Hindlimb muscle (tissue), 1 donor: ENCODE results near the gene ZDHHC8. TPM values are rescaled to one million over a fixed set of nuclear protein-coding genes. Genes with fewer than 3 reads are reported as not detected.

Experiments
- DNase-seq: peaks from one replicate; pipeline ENCODE4 v3.0.0-alpha.2; 2013
- polyA plus RNA-seq: library from polyadenylated mRNA; unstranded; fragments of 120-200 nt; gene quantifications from one replicate; pipeline ENCODE4 v1.2.1, GENCODE V29; 2013; ENCODE audit not compliant: insufficient read length

The ZDHHC8 gene
- polyA plus RNA-seq, 1 donor = 48.7 TPM

DNA sequence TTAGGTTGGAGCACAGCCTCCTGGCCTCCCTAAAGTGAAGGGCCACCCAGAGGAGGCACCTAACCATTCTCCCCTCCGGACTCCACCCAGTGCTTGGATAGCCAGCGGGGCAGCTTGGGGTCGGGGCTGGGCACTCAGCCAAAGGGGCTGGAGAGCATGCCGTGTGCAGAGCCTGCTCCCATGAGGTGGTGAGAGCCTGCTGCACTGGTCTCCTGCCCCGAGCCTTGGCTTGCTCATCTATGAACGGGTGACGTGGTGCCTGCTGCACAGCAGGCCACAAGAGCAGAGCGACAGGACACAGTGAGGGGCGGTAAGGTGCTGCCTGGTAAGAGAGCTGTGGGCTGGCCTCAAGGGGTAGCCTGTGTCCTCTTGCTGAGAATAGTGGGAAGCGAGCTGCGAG, 33.3 kb downstream of the ZDHHC8 start:
- no peak for DNase-seq

DNA sequence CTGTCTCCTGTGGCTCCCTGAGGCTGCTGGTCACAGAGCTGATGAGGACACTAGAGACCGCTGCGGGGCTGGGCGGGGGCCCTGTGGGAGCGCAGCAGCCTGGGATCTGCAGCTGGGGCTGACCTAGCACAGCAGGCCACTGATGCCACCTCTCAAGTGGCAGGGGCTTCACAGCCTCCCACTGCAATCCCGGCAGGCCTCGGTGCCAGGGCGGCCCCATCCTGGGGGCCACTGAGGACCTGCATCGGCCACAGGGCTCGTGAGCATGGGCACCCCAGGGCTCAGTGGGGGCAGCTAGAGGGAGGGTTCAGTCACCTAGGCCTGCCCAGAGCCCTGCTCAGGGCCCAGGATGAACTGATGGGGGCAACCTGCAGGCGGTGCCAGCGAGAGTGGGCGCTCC, 33.8 kb downstream of the ZDHHC8 start:
- no peak for DNase-seq

DNA sequence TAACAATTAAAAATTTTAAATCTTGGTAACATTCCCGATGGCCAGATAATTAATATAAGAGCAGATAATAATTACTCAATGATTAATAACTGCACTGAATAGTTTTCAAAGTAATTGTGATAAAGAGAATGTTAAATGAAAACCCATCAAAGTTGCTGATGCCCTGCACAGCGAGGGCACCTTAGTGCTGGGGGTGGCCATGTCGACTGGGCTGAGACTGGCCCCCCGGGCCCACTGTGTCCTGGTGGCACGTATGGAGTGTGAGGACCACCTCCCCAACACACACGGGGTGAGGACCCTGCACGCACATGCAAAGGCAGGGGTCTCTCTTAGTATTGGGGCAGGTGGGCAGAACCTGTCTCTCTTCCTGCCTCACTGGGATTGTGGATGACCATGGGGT, 34.3 kb downstream of the ZDHHC8 start:
- DNase-seq = no peak

DNA sequence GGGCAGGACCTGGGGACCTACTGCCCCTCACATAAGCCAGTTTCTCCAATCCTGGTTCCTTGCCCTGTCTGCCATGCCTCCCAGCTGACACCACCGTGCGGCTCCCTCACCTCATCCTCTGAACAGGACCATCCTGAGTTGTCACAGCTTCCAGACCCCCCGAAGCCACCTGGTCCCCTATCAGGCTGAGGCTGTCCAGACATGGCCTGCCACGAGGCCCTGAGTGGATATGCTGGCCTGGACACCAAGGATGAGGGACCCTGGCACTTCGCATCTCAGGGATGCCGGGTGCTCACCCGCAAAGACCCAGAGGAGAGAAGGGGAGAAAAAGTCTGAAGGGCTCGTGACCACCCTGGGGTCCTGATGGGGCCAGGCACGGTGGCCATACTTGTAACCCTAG, 35.1 kb downstream of the ZDHHC8 start:
- DNase-seq = no peak

DNA sequence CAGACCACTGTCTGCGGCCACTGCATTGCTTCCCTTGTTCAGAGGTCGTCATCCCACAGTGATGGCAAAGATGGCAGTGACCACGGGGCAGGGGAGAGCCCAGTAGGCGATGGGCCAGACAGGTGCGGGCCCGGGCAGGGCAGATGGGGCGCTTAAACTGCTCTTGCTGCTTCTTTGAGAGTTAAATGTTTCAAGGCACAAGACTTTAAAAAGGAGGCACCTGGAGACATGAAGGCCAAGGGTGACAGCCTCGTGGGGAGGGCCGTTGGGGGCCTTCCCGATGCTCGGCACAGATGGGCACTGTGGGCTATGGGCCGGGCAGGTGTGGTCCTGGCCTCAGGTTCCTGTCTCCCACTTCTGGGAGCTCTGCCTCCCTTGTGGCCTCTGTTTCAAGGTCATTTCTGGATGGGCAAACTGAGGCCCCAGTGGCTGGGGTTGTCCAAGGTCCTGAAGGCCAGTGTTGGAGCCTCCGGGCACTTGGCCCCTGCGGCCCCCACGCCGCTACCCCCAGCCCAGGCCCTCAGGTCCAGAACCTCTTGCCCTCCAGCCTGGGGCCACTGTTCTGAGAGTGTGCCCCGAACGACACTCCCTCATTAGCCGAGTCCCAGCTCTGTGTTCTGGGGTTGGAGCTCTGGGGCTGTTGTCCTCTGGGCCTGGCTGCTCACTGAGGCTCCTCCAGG, 36.2 kb downstream of the ZDHHC8 start:
- no peak for DNase-seq

DNA sequence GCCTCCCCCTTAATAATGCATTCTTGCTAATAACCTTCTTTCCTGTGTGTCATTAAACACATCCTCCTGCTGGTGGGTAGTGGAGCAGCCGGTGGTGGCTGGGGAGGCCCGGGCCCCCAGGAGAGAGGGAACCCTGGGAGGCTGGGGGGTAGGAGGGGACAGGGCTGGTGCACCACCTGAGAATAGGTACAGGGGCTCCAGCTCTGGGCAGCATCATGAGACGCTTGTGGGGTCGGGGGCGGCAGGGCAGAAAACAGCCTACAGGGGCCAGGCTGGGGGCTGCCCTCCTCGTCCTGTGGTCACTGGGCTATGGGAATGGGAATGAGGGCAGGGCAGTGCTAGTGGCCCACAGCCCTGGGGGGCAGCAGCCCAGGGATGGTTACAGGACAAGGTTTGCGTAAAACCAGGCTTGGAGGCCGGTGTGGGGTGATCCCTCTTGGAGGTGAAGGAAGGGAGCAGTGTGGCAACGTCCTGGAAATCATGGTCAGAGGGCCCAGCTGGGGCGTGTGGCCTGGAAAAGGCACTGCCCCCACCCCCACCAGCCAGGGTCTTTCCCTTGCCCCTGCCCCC, 37.7 kb downstream of the ZDHHC8 start:
- DNase-seq = no peak

DNA sequence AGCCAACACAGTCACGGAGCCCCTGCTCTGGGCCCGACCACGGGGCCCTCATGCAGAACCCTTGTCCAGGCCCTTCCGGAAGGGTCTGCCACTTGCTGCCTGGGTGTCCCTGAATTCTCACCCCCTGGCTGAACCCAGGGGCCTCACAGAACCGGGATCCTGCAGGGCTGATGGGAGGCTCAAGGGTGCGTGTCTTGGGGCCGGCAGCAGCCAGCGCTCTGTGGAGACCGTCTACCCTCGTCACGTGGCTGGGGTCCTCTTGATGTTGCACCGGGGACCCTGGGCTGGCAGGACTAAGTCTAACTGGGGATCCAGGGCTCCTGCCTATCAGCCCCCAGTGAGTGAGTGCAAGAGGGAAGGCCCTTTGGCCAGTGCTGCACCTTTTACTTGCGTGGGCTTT, 38.6 kb downstream of the ZDHHC8 start:
- DNase-seq = no peak

DNA sequence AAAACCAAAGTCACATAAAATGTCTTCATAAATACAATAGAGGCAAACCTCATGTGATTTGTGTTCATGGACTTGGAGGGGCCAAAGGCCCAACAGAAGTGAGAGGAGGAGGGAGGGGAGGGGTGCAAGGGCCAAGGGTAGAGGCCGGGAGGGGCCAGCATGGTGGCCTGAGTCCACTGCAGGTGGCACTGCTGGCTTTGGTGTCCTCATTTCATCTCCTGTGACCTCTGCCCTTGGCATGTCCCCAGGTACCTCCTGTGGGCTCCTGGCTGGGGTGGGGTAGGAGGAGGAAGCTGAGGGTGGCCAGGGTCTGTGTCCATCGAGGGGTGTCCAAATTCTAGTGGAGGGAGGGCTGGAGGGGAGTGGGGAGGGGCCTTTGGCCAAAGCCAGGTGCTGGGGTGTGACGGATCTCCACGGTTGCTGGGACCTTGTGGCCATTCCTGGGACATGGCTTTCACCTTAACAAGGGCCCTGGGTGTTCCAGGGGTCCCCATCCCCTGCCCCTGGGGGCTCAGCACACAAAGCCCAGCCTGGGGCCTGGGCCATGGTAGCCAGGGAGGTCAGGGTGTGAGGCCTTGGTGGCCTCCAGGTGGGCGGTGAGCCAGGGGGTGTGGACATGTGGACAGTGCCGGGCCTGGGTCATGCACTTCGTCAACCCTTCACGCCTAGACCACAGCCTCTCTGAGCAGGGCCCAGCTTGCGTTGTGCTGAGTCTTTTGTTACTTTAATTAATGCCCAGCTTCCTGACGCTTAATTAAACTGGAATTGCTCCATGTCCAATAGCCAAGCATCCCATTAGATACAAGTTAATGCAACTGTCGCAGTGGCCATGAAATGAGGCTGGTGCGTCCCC, 39.9 kb downstream of the ZDHHC8 start:
- DNase-seq = no peak

DNA sequence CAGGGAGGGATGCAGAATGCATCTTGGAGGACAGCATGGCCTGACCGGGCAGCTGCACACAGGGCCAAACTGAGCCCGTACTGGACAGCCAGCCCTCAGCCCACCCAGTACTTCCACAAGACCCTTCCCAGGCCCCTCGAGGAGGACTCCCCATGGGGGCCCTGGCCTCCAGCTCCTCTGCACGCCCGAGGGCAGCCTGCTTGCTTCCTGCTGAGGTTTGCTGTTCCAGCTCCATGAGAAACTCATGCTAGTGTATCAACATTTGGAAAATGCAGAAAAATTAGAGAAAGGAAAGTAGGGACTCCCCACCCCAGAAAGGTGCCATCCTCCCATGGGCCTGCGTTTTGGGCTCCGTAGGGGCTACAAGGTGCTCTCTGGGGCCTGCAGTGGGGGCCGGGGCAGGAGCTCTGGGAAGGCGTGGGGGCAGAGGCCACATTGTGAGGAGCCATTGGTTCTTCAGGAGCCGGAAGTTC, 40.6 kb downstream of the ZDHHC8 start:
- DNase-seq = no peak

DNA sequence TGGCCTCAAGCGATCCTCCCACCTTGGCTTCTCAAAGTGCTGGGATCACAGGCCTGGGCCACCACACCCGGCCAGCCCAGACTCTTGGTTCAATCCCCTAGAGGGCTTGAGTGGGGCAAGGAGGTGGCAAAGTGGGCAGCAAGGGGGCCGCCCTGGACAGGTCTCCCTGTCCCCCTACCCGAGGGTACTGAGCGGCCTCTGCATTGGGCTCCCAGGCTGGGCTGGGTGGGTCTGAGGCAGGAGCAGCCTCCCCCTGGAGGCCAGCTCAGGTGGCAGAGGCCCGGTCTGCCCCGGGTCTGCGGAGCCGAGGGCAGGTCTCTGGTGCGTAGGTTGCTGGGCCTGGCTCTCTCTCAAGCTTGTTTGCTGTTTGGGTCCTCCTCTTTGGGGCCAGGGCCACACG, 41.6 kb downstream of the ZDHHC8 start:
- DNase-seq = no peak

DNA sequence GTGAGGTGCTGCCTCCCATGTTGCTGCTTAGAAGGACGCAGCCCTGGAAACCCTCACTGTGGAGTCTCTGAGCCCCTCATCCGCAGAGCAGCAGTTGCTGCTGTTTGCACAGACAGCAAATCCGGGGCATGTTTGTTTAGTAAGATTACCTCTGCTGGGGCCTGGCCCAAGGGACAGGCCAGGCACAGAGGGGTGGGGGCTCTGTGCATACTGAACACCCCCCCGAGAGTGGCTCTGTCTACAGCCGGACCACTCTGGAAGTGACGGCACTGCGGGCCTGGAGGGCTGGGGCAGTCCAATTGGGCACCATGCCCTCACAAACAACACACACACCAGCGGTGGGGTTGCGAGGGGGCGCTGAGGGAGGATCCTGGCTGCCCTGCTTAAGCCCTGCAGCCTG, 42.2 kb downstream of the ZDHHC8 start:
- no peak for DNase-seq

DNA sequence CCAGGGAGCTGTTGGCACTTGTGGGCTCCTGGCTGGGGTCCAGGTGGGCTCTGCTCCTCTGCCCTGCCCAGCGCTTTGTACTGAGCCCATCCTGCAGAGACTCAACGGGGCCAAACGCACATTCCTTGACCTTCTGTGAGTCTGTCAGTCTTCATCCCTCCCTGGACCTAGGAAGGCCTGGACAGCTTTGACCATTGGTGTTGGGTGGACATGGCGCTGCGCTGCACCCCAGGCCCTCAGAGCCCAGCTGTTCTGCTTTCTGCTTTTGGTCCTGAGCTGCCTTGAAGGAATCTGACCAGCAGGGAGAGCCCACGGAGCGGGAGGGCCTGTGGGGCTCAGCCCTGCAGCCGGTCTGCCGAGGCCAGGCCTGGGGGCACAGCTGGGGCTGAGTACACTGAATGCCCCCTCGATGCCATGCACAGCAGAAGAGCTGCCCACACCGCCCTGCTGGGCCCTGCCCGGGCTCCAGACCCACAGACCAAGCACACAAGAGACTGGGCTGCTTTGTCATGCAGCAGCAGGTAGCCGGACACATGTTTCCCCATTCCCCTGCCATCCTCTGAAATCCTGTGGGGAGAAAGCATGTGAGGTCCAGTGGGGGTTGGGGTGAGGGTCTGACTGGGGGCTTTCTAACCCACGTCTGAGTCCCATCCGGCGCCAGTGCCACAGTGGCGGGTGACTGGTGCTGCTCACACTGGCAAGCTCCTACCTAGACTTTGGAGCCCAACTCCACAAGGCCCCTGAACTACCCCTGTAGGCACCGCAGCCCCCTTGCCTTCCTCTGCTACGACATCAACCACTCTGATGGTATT, 43.4 kb downstream of the ZDHHC8 start:
- no peak for DNase-seq

DNA sequence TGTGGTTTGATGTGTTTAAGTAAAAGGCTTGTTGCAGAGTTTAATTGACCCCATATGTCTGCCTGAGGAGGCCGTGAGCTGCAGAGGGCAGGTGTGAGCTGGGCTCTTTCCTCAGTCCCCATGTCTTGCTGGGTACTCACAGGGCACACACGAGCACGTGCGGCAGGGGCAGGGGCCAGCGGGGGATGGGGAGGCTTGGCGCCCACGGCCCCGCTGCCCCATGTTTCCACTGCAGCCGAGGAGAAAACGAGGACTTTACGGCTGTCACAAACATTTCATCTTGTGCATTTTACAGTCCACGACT, 43.9 kb downstream of the ZDHHC8 start:
- DNase-seq = no peak

DNA sequence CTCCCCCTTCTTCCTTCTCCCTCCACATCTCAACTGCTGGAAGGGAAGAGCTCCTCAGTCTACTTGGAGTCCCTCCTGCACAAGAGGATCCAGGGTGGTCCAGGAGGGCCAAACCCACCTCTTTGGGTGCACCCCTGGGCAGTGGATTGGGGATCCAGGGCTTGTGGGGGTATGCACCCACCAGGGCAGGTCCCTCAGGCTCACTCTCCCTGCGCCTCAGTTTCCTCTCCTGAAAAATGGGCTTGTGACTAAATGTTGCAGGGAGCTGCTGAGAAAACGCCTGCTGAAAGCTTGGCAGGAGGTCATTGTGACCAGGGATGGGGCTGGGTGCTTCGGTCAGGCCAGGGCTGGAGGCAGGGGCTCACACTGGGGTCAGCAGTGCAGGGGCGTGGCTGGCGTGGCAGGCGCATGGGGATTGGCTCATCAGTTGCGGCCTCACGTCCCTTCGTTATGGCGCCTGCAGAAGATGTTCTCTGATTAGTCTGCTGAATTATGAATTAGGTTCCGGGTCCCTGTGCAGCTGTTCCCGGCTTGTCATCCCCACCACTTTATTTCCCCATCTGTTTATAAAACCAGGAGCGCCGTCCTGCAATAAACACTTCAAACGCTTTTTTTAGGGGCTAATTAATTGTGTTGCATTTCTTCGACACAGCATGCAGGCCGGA, 44.9 kb downstream of the ZDHHC8 start:
- DNase-seq = no peak

DNA sequence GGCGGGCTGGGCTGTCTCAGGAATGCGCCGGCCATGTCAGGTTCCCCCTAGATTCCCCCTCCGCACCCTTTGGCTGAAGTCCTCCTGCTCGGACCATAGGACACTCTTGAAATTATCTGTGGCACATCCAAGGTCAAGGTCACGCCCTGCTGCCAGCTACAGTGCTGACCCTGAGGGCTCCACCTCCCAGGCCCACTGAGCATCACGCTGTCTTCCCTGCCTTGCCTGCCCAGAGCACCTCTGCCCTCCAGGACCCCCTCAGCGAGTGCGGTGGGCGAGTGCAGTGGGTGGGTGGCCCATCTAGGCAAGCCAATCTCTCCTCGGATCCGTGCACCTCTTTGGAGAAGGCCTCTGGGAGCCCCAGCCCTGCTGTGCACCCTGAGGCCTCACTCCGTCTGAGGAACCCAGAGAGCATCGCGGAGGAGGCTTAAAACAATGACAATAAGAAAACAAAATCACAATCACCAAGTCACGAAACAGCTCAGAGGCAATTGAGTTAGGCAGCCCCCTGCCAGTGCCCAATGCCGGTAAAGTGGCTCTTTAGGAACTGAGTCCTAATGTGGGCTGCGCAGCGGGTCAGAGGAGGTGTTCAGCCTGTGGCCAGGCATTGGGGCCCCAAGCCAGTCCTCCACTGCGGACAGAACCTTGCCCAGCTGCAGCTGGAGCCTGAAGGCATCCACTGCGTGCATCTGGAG, 45.8 kb downstream of the ZDHHC8 start:
- no peak for DNase-seq

DNA sequence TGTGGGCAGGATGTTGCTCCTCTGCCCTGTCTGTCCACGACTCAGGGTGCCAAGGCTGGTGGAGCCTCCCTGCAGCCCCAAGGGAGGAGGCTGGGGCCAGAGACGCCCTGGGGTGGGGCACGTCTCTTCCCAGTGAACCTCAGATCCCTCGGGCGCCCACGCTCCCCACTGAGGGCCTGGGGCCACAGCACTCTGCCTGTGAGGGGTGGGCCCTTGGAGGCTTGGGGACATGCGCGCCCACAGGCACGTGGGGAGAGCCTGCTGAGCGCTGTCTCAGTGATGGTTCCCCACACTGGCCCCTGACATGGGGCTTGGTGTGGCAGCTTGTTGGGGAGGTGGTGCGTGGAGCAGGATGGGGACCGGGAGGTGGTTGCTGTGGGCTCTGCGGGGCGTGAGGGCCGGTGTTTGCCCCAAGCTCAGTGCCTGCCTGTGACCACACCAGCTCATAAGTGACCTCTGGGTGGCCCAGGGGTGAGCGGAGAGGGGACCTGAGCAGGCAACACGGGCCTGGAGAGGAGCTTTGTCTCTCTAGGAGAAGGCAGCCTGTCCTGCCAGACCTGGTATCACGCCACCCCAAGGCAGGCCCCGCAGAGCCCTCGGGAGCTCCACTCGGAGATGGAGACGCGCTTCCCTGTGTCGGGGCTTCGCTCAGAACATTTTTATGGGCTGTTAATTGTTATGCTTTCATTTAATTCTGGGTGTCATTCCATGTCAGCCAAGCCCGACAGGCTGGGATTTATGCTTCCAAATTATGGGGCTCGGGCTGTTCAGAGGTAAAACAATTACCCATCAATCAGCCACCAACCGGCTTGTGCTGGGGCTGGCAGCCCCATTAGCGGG, 46.7 kb downstream of the ZDHHC8 start:
- no peak for DNase-seq

DNA sequence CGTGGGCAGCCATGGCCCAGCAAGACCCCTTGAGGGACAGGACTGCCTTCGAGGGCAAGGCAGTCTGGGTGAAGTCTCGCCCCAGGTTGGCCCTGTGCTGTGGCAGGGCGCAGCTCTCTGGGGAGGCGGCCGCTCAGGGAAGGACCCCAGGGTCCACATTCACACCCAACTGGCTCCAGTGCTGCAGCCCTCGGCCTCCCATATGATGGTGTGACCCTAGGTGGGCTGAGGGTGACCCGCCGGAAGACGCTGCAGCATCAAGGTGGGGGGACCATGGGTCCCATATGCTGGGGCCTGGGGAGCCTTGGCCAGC, 47.3 kb downstream of the ZDHHC8 start:
- no peak for DNase-seq

DNA sequence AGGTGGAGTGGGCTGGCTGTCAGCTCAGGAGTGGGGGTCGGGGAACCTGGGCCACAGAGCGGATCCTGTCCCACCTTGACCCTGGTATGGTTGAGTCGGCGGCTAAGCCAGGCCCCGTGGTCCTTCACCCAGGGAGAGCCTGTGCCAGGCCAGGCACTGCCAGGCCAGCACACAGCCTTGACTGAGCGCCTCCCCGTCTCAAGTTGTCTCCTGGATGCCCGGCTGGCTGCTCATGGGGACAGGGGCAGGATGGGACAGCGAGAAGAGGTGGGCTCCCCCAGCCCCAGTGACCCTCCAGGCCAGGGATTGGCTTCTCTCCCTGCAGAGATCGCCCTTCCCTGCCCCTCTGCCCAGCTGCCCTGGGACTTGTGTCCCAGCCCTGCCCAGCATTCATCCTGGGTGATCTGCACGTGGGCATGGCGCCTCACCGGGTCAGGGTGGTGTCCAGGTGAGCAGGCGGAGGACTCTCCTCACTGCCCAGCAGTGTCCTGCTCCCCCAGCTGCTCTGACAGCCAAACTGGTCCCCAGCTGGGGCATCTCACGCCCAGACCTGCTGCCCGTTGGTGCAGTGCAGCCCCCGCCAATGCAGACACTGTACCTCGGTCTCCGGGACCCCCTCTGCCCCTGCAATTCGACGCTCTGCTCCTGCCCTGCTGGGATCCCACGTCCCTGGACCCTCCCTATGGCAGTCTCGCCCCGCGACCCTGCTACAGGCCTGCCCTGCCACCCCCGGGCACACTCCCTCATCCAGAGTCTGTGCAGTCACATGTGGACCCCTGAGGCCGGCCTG, 48.0 kb downstream of the ZDHHC8 start:
- DNase-seq = no peak

DNA sequence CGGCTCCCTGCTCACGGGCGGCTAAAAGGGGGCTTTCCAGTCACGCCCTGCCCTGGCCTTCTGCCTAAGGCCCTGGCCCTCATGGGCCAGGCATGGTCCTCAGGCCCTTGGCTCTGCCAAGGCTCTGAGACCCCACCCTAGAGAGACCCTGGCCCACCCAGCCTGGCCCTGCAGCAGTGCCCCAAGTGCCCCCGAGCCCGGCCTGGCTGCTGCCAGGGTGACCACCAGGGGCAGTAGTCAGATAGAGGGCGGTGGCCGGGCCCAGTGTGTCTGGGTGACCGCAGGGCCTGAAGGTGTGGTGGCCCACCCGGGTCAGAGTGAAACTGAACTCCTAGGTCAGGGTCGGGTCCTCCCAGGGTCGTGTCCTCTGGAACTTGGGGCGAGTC, 48.6 kb downstream of the ZDHHC8 start:
- DNase-seq = no peak

DNA sequence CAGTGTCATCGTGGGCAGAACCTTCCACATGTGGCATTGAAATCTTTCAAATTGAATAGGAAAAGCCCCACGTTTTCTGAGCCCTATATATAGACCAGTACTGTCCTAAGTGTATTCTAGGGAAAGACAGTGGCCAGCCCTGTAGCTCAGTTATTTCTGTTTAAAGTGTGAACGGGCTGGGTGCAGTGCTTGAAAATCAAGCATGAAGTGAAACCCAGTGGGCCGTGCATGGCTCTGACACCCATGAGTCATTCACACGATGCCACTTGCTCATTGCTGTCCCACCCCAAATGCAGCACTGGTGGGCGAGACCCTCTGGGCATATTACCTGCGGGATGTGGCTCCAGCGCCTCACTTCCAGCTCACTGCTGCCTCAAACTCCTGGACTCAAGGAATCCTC, 49.0 kb downstream of the ZDHHC8 start:
- DNase-seq = no peak
